ENCODE results near the gene GTF3C1. TPM values are rescaled to one million over a fixed set of nuclear protein-coding genes. Genes with fewer than 3 reads are reported as not detected.
A peak's percentile ranks its signal among the peaks of the same experiment; 100 is the strongest.
"Not testable (repeated sequence)": the region's sequence is repeated elsewhere in the genome, so short reads cannot be mapped to it uniquely, and the experiment has no call there.

GTF3C1 gene
- total RNA-seq, 1 donor from 2014 or later: 69.9 TPM

DNA sequence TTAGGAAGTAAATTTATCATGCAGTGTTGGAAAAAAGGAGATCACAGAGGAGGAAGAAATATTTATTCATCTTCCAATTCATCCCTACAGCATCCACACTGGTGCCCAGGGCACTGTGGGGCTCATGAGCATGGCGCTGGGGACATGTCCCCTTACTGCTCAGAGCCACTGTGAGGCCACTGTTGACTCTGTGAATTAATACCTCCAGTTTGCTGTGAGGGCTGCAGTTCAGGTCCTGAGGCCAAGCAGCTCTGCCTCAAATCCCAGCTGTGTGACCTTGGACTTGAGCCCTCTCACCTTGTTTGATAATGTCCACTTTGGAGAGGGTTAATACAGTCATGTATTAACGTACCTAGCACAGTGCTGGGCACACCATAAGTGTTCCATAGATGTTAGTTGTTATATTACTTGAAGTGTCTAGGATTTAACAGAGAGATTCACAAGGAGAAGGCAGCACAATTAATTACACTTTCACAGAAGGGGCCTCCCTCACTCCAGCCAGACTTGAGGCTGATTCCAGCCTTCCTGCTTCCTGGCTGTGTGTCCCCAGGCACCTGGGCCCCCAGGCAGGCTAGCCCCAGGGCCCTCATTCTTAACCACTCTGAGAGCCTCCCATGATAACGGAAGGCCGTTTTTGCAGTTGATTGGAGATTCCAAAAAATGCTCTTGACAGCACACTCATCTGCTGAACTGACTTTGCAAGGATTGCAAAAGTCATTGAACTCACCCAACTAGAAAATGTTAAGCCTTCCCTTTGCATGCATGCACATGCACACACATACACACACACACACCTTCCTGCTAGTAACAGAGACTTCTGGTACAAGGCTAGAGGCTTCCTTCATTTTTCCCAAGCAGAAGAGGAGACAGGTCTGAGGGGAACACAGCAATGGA lies 29.6 kb upstream of the GTF3C1 start:
- intact Hi-C loops (cut with micrococcal nuclease): loop anchor here (2.0 kb wide), 1 partner anchor 29 kb away; the partner anchor contains the start of gene KATNIP
- Mint-ChIP-seq H3K9me3 (no peaks in the 10 kb centered on the region), H3K27me3 (ENCODE audit: insufficient read depth) (no peaks in the 10 kb centered on the region), H3K4me3 (no peak overlapping the region), H3K27ac (no peak overlapping the region), H3K36me3 (ENCODE audit: low read depth) (no peaks in the 10 kb centered on the region), H3K4me1 (ENCODE audit: low read depth) (peaks cover 23% of the 10 kb centered on the region)
- no peak for DNase-seq (ENCODE audit: low spot score)

DNA sequence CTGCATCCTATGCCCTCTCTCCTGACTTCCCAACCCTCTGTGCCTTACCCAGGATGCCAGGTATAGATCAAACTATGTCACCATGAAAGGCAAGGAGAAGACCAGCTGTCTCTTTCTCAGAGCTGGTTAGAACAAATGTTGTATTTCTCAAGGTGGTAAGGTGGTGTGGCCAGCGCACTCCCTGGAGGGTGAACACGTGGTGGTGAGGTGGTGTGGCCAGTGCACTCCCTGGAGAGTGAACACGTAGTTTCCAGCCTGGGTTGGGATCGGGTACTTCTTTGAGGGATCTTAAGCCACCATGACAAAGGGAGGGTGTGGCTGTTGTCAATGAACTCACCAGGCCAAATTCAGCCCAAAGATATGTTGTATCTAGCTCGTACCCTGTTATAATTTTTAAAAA lies 27.0 kb upstream of the GTF3C1 start:
- Mint-ChIP-seq H3K27ac (no peak overlapping the region), H3K27me3 (ENCODE audit: insufficient read depth) (no peaks in the 10 kb centered on the region), H3K4me3 (no peak overlapping the region), H3K36me3 (ENCODE audit: low read depth) (no peaks in the 10 kb centered on the region), H3K4me1 (ENCODE audit: low read depth) (peaks cover 23% of the 10 kb centered on the region), H3K9me3 (no peaks in the 10 kb centered on the region)
- intact Hi-C loops (cut with micrococcal nuclease): no loop called here
- no peak for DNase-seq (ENCODE audit: low spot score)

DNA sequence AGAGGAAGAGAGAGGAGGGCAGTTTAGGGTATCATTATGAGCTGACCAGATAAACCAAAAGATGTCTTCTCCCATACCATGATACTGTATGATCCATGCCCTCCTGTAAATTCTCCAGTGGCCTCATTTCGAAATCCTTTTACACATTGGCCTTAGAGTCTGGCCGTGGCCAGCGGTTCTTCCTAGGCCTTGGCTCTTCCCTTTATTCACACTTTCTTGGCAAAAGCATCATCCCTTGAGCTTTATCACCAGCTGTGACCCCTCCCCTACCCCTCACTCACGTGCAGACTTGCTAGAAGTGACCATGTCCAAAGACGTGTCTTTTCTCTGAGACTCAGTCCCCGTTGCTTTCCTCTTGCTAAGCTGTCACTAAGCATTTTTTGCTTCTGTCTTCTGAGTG lies 23.0 kb upstream of the GTF3C1 start:
- H3K4me1 Mint-ChIP-seq (ENCODE audit: low read depth): no peaks in the 10 kb centered on the region
- no peaks in the 10 kb centered on the region for H3K36me3 Mint-ChIP-seq (ENCODE audit: low read depth)
- no peaks in the 10 kb centered on the region for H3K9me3 Mint-ChIP-seq
- H3K27ac Mint-ChIP-seq: no peak overlapping the region
- DNase-seq (ENCODE audit: low spot score): no peak
- intact Hi-C loops (cut with micrococcal nuclease): no loop called here
- no peaks in the 10 kb centered on the region for H3K27me3 Mint-ChIP-seq (ENCODE audit: insufficient read depth)
- no peak overlapping the region for H3K4me3 Mint-ChIP-seq

DNA sequence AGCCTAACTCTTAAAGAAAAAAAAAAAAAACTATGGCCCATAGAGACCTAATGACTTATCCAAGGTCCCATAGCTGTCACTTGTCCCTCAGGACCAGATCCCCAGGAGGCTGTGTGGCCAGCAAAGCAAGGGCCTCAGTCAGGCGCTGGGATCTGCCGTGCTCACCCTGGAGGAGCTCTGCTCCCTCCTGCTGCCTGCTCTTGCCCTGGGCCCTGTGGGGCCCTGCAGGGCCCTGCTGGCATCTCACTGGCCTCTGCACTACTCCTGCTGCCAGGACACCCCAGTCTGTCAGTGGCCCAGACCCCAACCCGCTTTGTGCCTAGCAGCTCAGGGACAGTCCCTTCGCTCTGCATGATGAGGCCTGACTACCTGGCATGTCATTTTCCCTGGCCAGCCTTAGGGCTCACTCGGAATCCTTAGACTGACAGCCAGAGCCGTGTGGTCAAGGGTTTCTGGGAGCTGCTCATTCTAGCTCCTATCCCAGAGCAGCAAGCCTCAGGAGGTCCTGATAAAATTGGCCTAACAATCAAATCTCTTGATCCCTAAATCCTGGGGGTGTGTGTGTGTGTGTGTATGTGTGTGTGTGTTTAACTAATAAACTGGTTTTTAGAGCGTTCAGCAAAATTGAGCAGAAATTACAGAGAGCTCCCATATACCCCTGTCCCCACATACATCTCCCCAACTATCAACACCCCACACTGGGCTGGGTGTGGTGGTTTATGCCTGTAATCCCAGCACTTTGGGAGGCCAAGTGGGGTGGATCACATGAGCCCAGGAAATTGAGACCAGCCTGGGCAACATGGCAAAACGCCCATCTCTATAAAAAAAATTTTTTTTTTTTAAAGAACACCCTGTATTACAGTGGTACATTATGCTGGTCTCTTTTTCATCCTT lies 22.0 kb upstream of the GTF3C1 start:
- intact Hi-C loops (cut with micrococcal nuclease): no loop called here

DNA sequence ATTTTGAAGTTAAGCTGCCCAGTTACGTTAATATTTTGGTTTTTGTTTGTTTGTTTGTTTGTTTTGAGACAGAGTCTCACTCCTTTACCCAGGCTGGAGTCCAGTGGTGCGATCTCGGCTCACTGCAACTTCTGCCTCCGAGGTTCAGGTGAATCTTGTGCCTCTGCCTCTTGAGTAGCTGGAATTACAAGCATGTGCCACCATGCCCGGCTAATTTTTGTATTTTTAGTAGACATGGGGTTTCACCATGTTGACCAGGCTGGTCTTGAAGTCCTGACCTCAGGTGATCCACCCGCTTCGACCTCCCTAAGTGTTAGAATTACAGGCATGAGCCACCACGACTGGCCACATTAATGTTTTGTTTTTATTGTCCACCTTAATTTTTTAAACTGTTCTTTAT lies 21.3 kb upstream of the GTF3C1 start:
- H3K4me3 Mint-ChIP-seq; H3K9me3 Mint-ChIP-seq; H3K36me3 Mint-ChIP-seq (ENCODE audit: low read depth); H3K27ac Mint-ChIP-seq; intact Hi-C loops (cut with micrococcal nuclease); H3K27me3 Mint-ChIP-seq (ENCODE audit: insufficient read depth); H3K4me1 Mint-ChIP-seq (ENCODE audit: low read depth); DNase-seq (ENCODE audit: low spot score): not testable (repeated sequence)

More for the DNA sequence above, 22.0 kb upstream of the GTF3C1 start:
- H3K9me3 Mint-ChIP-seq: no peaks in the 10 kb centered on the region
- no peaks in the 10 kb centered on the region for H3K36me3 Mint-ChIP-seq (ENCODE audit: low read depth)
- no peak overlapping the region for H3K27ac Mint-ChIP-seq
- no peaks in the 10 kb centered on the region for H3K4me1 Mint-ChIP-seq (ENCODE audit: low read depth)
- no peaks in the 10 kb centered on the region for H3K27me3 Mint-ChIP-seq (ENCODE audit: insufficient read depth)
- H3K4me3 Mint-ChIP-seq: no peak overlapping the region
- DNase-seq (ENCODE audit: low spot score): no peak

DNA sequence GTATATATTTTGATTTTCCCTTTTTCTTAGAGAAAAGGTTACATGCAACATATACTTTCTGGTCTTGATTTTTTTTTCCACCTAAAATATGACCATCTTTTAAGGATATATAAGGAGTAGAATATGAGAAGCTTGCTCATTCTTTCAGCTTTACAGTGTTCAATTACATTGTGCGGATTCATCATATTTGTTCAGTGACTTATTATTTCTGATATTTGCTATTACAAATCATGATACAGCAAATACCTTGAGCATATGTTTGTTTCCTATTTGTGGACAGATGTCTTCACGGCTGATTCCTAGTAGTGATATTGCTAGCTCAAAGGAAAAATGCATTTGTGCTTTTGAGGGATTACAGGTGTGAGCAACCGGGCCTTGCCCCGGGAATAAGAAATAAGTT lies 18.4 kb upstream of the GTF3C1 start:
- Mint-ChIP-seq H3K27me3 (ENCODE audit: insufficient read depth) (no peaks in the 10 kb centered on the region), H3K9me3 (no peaks in the 10 kb centered on the region), H3K36me3 (ENCODE audit: low read depth) (no peaks in the 10 kb centered on the region), H3K27ac (no peak overlapping the region), H3K4me3 (no peak overlapping the region), H3K4me1 (ENCODE audit: low read depth) (no peaks in the 10 kb centered on the region)
- intact Hi-C loops (cut with micrococcal nuclease): no loop called here
- DNase-seq (ENCODE audit: low spot score): no peak

DNA sequence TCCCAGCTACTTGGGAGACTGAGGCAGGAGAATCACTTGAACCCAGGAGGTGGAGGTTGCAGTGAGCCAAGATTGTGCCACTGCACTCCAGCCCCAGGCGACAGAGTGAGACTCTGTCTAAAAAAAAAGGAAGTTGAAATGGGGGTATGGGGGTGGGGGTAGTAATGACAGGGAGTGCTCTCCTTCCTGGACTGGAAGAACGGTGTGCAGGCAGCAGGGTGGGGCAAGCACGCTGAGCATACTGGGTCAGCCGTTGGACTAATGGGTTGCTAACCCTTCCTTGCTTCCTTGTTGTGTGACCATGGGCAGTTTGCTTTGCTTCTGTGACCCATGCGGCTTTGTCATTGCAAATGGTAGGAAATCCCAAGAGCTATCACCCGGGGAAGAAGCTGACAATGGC lies 16.7 kb upstream of the GTF3C1 start:
- Mint-ChIP-seq H3K36me3 (ENCODE audit: low read depth) (no peaks in the 10 kb centered on the region), H3K4me1 (ENCODE audit: low read depth) (no peaks in the 10 kb centered on the region), H3K27me3 (ENCODE audit: insufficient read depth) (no peaks in the 10 kb centered on the region), H3K9me3 (no peaks in the 10 kb centered on the region), H3K27ac (no peak overlapping the region), H3K4me3 (no peak overlapping the region)
- intact Hi-C loops (cut with micrococcal nuclease): no loop called here
- no peak for DNase-seq (ENCODE audit: low spot score)

DNA sequence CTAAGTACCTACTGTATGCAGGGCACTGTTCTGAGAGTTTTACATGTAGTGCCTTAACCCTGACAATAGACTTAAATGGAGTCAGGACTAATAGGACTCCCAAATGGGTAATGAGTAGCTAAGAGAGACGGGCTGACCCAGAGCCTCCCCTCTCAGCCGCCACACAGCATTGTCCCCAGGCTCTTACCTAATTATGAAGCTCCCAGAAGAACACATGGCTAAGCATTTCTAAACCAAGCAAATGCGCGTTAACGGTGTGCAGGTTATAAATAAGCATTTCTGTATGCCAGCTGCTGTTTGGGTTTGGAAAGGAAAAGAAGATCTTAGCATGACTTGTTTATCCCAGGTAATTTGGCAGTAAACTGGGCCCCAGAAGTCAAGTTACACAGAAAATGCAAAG lies 14.5 kb upstream of the GTF3C1 start:
- H3K4me1 Mint-ChIP-seq (ENCODE audit: low read depth): no peaks in the 10 kb centered on the region
- H3K9me3 Mint-ChIP-seq: no peaks in the 10 kb centered on the region
- H3K36me3 Mint-ChIP-seq (ENCODE audit: low read depth): no peaks in the 10 kb centered on the region
- H3K27me3 Mint-ChIP-seq (ENCODE audit: insufficient read depth): no peaks in the 10 kb centered on the region
- intact Hi-C loops (cut with micrococcal nuclease): no loop called here
- H3K27ac Mint-ChIP-seq: no peak overlapping the region
- DNase-seq (ENCODE audit: low spot score): no peak
- H3K4me3 Mint-ChIP-seq: no peak overlapping the region

DNA sequence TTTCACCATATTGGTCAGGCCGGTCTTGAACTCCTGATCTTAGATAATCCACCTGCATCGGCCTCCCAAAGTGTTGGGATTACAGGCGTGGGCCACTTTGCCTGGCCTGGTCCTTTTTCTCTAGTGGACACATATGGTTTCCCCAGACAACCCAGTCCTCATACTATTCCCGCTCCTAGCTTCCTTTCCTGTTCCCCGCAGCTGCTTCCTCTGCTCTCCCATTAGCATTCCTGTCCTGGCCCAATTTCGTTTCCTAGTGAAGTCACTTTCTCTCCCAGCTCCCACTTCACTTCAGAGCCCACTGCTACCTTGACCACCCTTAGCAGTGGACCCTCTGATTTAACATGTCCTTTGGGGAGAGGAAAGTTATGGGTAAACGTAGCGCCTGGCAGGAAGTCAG lies 11.5 kb upstream of the GTF3C1 start:
- no peak overlapping the region for H3K4me3 Mint-ChIP-seq
- no peak overlapping the region for H3K27ac Mint-ChIP-seq
- intact Hi-C loops (cut with micrococcal nuclease): no loop called here
- H3K4me1 Mint-ChIP-seq (ENCODE audit: low read depth): no peaks in the 10 kb centered on the region
- DNase-seq (ENCODE audit: low spot score): no peak
- H3K9me3 Mint-ChIP-seq: no peaks in the 10 kb centered on the region
- peaks cover 2% of the 10 kb centered on the region for H3K36me3 Mint-ChIP-seq (ENCODE audit: low read depth)
- H3K27me3 Mint-ChIP-seq (ENCODE audit: insufficient read depth): no peaks in the 10 kb centered on the region

DNA sequence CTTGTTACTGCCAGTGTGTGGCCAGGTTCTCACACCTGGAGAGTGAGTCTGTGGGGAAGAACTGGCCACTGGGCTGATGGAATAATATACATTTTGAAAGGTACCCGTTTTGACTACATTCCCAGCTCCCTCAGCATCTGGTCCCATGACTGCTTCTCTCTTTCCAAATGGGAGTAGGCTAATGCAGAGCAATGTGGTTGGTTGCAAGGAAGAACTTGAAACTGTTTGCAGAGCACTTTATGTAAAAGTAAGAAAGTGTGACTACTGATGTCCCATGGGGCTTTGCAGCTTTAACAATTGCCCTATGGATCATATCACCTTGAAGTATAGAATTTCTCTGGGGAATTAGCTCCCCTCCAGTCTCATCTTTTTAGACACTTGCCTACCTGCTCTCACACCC lies 9.2 kb upstream of the GTF3C1 start:
- no peak for DNase-seq (ENCODE audit: low spot score)
- Mint-ChIP-seq H3K4me1 (ENCODE audit: low read depth) (no peaks in the 10 kb centered on the region), H3K27me3 (ENCODE audit: insufficient read depth) (no peaks in the 10 kb centered on the region), H3K4me3 (no peak overlapping the region), H3K36me3 (ENCODE audit: low read depth) (peaks cover 2% of the 10 kb centered on the region), H3K9me3 (no peaks in the 10 kb centered on the region), H3K27ac (no peak overlapping the region)
- intact Hi-C loops (cut with micrococcal nuclease): no loop called here

DNA sequence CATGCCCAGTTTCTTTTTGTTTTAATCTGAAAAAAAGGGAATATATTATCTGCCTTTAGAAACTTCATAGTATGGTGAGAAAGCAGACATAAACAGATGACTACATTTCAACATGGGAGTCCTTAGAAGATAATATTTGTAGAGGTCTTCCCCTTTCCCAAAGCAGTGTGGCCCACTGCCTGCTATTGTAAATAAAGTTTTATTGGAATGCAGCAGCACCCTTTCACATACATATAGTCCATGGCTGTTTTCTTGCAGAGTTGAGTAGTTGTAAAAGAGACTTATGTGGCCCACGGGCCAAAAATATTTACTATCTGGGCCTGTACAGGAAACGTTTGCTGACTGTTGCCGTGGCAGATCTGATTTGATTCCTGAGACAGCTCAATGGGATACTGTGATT lies 8.7 kb upstream of the GTF3C1 start:
- intact Hi-C loops (cut with micrococcal nuclease): no loop called here
- no peak for DNase-seq (ENCODE audit: low spot score)
- Mint-ChIP-seq H3K9me3 (no peaks in the 10 kb centered on the region), H3K36me3 (ENCODE audit: low read depth) (peaks cover 2% of the 10 kb centered on the region), H3K4me3 (no peak overlapping the region), H3K27ac (no peak overlapping the region), H3K4me1 (ENCODE audit: low read depth) (no peaks in the 10 kb centered on the region), H3K27me3 (ENCODE audit: insufficient read depth) (no peaks in the 10 kb centered on the region)

DNA sequence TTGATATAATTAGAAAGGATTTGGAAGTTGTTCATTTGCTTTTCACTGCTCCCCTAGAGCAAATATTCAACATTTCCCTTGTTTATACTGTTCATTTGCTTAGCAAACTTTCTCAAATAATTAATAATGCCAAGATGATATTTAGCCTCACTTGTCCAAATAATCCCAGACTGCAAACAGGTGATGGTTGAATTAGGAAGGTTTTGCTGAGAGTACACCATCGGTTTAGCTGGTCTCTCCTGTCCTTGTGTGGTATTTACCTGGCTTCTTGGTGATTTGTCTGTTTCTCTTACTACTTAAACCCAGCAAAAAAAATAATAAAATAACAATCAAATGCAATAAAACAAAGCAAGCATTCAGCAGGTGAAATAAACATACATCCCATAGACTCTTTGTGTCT lies 6.8 kb upstream of the GTF3C1 start:
- no peaks in the 10 kb centered on the region for H3K27me3 Mint-ChIP-seq (ENCODE audit: insufficient read depth)
- H3K9me3 Mint-ChIP-seq: no peaks in the 10 kb centered on the region
- H3K36me3 Mint-ChIP-seq (ENCODE audit: low read depth): peaks cover 2% of the 10 kb centered on the region
- no peak overlapping the region for H3K27ac Mint-ChIP-seq
- intact Hi-C loops (cut with micrococcal nuclease): no loop called here
- H3K4me1 Mint-ChIP-seq (ENCODE audit: low read depth): no peaks in the 10 kb centered on the region
- no peak overlapping the region for H3K4me3 Mint-ChIP-seq
- no peak for DNase-seq (ENCODE audit: low spot score)

DNA sequence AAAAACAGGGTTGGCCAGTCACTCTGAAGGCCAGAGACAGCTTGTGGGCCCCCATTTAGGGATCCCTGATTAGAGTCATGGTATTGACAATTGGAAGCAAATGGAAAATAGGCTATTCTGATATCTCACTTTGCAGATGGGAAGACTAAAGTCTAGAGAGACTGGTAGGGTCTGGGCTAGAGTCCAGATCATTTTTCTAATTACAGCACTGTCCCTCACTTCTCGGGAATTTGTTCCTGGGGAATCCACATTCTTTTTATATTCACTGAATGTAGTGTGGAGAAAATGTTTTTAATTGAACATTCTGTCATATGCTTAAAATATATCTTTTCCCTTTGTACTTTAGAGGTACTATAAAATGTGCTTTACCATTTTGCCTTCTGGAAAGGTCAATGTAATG lies 1.3 kb upstream of the GTF3C1 start:
- peak overlapping the region; percentile 99 for H3K4me3 Mint-ChIP-seq
- intact Hi-C loops (cut with micrococcal nuclease): loop anchor here (2.0 kb wide), 1 partner anchor 28 kb away; no protein-coding TSS in a partner anchor
- no peak for DNase-seq (ENCODE audit: low spot score)

More for the DNA sequence above, 1.3 kb upstream of the GTF3C1 start:
- H3K36me3 Mint-ChIP-seq (ENCODE audit: low read depth): peaks cover 11% of the 10 kb centered on the region
- peak overlapping the region; percentile 48 for H3K27ac Mint-ChIP-seq
- no peaks in the 10 kb centered on the region for H3K9me3 Mint-ChIP-seq
- H3K4me1 Mint-ChIP-seq (ENCODE audit: low read depth): peaks cover 41% of the 10 kb centered on the region
- H3K27me3 Mint-ChIP-seq (ENCODE audit: insufficient read depth): no peaks in the 10 kb centered on the region
